COLO829 (cell line): ENCODE results near the gene CXCL17.

Source experiments
- DNase-seq: peaks from one replicate; pipeline ENCODE4 v3.0.0; 2012; ENCODE audit warnings: low spot score

Gene CXCL17

DNA sequence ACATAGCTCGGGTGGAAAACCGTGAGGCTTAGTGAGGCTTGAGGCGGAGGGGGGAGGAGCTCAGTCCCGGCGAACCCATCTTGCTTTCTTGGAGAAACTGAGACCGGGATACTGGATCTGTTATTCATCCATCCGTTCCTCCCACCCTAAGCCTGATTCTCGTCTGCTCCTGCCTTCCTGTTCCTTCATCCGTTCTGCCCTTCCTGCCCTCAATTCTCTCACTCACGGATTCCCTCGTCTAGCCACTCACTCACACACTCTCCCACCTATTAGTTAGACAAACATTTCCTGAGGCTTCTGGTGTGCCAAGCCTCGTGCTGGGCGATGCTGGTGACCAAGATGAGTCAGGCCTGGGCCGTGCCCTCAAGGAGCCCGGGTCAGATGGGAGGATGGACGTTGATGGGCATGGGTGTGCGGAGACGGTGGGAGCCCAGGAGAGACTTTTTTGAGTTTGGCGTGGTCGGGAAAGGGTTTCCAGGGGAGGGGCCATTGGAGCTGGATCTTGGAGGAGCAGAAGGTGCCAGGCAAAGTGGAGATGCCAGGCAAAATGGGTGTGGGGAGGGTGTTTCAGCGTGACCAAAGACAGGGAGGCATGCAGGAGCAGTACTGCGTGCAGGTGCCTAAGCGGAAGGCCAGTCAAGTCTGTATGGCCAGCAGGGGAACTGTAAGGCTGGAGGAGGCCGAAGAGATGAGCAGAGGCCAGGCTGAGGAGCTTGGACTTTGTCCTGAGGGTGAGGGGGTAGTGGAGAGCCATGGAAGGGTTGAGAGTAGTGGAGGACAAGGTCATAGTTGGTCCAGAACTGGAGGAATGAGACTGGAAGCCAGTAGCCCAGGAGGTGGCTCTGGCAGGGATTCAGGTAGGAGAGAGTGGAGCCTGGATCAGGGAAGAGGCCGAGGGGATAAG lies 45.2 kb downstream of the CXCL17 start:
- DNase-seq, result no peak

DNA sequence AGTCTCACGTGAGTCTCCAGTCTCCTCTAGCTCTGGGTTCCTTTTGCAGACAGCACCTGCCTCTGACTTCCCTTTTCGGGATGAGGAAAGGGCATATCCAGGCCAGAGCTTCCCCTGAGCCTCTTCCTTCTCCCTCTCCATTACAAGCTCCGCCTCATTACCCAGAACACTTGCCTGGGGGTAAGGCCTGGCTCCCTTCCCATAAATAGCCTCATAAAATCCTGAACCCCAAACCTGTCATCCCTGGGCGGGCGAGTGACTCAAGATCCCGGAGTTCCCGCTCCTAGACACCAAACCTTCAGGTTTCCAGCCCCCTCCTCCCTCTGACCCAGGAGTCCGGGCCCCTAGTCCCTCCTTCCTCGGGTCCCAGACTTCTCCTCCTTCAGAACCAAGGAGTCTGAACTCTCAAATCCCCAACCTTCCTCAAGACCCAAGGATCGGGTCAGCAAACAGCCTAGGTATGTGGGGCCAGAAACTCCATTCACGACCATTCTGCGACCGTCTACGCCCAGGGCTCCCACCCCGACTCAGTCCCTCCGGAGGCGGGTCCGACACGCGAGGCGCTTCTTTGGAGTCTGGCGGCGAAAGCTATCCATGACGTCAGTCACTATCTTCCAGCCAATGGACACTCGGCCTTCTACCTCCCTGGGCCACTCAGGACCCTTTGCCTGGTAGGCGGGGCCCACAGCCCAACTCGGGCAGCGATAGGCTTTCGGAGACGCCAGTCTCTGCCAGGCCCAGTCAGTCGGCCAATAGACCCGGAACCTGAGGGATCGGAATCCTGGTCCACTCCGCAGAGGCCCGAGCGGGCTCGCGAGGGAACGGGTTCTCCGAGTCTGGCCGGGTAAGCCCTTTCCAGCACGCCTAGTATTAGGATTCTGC lies 46.1 kb downstream of the CXCL17 start:
- peak; percentile 100 for DNase-seq

- DNase-seq, result no peak
Measured at GRCh38 chr19:42394751-42395150, 48.0 kb downstream of the CXCL17 start.

GRCh38 chr19:42392165-42392564 lies 50.6 kb downstream of the CXCL17 start:
- DNase-seq, result no peak

DNA sequence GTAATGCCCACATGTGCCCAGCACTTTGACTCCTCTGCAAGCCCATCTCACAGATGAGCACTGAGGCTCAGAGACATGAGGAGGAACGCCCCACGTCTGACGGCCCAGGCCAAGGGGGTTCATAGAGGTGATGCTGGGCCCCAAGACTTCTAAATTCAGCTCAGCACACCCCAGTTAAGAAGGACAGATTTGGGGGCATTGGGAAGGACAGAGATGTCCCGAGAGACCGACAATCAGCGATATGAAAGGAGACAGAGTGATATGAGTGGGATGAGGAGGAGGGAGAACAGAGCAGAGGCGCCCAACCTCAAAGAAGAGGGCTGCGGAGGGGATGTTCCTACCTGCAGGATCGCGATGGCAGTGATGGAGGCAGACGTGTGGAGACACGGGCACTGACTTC lies 52.8 kb downstream of the CXCL17 start, which contains the start of gene CNFN:
Gene CNFN (minus strand): TSS at position 399 of the 400 bp plus-strand sequence. CDS start 1,260 bp downstream, outside the sequence.
- DNase-seq, result no peak

GRCh38 chr19:42388851-42389489 lies 53.8 kb downstream of the CXCL17 start:
- DNase-seq, result no peak

GRCh38 chr19:42386974-42387707 lies 55.6 kb downstream of the CXCL17 start:
- DNase-seq, result peak; percentile 58

GRCh38 chr19:42380155-42380554 lies 62.6 kb downstream of the CXCL17 start:
- DNase-seq, result no peak
